GM18868 (cell line): ENCODE measurements around the gene SOX4.

Source experiments
- ATAC-seq: cut with Tn5 transposase; IDR thresholded peaks from one replicate; pipeline ENCODE4 v1.9.1; 2021; ENCODE audit warnings: mild to moderate bottlenecking, moderate library complexity; ENCODE audit not compliant: unreplicated experiment

SOX4 gene

DNA sequence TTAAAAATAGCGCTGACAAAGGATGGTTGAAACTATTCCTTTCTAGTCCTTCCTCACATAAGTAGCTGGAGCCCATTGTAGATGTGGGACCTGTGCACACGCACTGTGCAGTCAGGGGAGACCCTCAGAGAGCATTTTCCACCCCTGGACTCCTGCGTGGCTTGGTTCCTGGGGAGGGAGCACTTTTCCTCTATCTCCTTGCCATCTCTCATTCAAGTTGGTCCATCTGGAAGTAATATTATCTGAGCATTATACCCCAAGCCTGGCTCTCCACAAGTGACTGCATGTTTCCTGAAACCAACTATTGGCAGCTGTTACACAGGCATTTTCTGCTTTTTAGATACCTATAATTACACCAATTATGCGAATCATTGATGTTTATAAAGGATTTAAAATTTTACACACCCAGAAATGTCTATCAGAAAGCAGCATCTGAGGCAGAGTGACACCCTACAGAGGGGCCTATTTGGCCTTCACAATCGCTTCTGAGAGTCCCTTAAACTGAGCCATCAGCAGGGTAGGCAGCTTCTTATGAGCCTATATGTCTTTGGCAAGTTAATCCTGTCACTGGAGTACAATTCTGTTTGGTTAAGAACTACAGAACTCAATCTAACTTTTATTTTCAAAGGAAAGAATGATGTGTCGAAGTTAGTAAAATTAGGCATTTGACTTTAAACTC is 18.7 kb downstream of the SOX4 start:
- no peak for ATAC-seq

DNA sequence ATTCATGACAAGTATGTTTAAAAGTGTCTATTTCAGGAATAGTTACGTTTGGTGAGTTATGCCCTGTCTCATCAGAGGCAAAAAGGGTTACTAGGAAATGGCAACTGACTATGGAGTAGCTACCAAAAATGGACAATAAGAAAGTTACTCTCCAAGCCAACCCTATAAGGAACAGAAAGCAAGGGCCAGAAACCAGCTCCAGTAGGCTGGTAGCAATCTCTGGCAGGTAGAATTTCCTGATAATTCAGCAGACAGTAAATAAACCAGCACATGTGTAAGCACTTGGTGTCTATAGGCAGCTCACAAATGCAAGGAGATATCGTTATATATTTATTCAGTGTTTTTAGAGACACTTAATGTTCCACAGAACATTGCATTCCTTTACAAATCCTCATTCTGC is 20.3 kb downstream of the SOX4 start:
- ATAC-seq: no peak

DNA sequence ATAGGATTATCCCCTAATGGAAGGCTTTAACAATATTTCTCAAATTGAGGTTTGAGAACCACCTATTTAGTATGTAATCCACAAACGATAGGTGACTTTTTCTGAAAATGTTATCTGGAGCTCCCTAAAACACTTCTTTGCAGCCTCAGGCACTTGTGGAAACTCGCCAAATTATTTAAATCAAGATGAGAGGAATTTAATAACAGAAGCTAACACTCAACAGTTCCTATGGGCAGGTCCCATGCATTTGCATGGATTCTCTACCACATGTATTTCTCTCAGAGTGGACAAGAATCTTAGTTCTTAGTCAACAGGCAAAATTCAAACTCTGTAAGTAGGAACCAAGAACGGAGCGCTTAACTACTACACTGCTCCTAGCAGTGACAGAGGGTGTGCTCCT is 20.7 kb downstream of the SOX4 start:
- no peak for ATAC-seq

DNA sequence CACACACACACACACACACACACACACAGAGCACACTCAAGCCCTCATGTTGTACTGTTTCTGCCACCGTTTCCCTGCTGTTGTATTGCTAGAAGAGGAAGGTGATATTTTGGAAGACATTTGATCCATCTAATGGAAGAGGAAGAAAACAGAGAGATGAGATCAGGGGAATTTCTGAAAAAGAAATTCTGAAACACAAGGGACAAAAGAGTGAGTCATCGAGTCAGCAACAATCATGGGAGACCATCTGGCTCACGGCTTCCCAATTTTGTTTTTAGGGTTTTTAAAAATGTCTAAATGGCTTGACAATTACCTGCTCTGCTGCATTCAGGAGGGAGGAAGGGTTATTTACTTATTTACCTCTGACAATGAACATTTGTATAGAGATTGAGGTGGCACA is 22.0 kb downstream of the SOX4 start:
- ATAC-seq: no peak

DNA sequence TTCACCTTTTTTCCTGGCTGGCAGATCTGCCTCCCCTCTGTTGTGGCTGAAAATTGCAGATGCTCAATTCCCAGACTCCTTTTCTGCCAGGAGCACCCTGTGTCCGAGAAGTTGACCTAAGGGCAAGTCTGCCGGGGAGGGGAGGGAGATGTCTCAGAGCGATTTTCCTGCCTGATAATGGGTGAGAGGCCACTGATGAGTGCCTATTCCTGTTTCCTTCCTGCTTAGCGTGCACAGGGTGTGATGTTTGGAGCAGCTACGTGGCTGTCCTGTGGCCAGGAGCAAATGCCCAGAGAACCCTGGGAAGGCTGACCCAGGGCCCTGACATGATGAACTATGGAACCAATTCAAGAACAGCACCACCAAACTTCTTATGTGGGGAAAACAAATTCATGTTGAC is 22.5 kb downstream of the SOX4 start:
- ATAC-seq: no peak

DNA sequence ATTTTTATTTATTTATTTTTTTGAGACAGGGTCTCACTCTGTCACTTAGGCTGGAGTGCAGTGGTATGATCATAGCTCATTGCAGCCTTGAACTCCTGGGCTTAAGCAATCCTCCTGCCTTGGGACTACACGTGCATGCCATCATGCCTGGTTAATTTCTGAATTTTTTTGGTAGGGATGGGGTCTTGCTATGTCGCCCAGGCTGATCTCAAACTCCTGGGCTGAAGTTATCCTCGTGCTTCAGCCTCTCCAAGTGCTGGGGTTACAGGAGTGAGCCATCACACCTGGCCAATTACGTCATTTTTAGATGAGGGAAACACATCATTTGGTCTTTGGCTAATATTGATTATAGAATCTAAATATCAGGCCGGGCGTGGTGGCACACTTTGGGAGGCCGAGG is 32.1 kb downstream of the SOX4 start:
- ATAC-seq: no peak

DNA sequence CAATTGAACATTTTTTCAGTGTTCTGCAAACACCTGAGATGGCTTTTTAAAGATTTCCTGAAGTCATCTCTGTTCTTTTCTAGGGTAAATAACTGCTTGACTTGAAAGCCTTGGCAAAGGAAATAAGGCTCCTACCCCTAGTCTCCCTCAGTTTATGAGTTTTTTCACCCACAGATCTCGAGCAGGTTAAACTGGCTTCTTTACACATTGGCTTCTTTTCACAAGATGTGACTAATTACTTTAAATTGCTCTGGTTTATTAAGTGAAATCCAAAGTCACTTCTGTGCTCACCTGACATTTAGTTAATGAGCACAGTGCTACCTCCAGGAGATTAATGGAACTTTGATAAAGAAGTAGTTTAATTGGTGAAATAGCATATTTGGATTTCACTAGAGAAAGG is 33.2 kb downstream of the SOX4 start:
- no peak for ATAC-seq

DNA sequence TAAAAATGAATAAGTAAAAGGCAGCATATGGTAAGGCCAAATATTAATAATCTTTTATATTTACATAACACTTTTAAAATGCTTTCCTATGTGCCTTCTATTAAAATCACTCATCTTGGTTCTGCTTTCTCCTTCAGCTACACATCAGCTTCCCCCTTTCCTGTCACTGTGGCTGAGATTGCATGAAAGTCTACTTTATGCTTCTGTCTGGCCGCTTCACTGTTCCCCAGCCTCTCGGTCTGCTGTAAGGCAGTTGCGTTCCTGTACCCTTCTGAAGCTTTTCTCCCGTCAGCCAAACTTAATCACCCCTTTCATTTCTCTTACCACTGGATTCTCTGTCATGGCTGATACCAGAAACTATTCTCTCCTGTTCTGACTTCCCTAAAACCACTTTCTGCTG is 34.6 kb downstream of the SOX4 start:
- ATAC-seq: no peak

DNA sequence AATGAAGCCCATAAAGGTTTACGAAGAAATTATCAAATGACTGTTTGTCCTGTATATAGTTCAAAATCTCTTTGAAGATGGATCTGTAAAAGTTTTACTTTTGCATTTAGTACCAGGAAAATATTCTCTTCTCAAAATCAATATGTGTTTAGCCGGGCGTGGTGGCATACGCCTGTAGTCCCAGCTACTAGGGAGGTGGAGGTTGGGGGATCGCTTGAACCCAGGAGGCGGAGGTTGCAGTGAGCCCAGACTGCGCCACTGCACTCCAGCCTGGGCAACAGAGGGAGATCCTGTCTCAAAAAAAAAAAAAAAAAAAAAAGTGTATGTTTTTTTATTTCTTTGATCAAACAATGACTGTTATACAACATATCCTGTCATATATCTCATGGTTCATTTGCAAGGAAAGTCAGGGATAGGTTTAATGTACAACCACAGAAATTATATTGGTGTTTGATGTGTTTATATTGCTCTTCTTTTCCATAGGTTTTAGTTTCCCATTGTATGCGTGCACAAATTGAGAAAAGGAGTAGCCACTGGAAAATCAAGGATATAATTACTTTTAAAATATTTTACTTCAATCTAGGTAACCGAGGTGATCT is 40.1 kb downstream of the SOX4 start:
- no peak for ATAC-seq

DNA sequence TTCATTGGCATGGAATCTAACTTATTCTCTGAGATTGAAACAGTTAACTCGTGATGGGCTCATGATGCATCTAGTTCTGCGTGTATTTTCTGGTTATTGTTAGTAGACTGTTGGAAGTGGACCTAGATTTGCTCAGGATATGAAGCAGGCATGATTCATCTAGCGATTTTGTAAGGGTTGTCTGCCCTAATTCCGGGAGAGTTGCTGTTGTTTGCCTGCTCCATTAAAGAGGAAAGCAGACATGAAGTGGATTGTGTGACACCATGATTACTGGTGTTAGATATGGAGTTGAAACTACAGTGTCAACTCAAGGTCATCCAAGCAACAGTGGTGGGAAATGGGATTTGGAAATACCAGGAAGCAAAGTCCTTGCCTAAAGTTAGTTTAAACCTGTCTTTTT is 41.0 kb downstream of the SOX4 start:
- ATAC-seq: no peak

DNA sequence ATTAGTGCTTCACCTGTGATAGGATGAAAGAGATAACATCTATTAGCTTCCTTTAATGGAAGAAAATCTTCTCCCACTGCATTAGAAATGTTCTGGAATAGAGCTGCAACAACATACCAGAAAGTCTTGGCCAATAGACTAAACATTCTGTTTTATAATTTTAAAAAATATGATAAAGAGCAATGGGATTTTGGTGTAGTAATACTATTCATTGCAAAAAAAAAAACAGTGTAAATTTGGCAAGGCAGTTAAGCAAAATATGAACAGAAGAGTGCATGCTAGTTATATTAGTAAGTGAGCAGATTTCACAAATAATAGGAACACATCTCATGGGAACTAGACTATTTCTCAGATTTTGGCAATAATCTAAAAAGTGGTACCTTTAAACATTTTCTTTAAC is 43.3 kb downstream of the SOX4 start:
- ATAC-seq: no peak

DNA sequence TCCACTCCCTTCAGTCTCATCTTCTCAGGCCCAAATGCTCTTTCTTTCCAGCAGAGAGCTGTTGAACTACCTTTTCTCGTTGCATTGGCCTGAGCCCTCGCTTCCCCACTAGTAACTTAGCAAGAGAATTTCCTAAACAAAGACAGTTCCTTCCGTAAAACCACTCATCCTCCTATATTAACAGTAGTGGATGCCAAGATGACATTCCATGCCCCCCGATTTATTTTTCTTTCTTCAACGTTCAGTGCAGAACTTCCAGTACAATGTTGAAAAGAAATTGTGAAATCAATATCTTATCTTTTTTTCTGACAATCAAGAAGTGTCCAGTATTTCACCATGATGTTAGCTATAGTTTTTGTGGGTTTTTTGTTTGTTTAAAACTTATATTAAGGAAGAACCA is 45.8 kb downstream of the SOX4 start:
- ATAC-seq: no peak
